HEK293T (cell line): ENCODE data around the gene GRIK2.

ENCODE experiments used
- ARNT ChIP-seq: fragments of 450-650 bp; IDR thresholded peaks from 2 replicates; pipeline ENCODE4 v1.6.1; 2017; ENCODE audit warnings: mild to moderate bottlenecking
- BHLHE40 ChIP-seq: fragments of 450-650 bp; IDR thresholded peaks from 2 replicates; pipeline ENCODE4 v1.6.1; 2016; ENCODE audit warnings: mild to moderate bottlenecking, moderate library complexity, borderline replicate concordance
- ELF4 ChIP-seq: fragments of 450-650 bp; IDR thresholded peaks from 2 replicates; pipeline ENCODE4 v1.6.1; 2017; ENCODE audit warnings: antibody characterized with exemption
- FOXA1 ChIP-seq: fragments of 450-650 bp; IDR thresholded peaks from 2 replicates; pipeline ENCODE4 v1.6.1; 2016; ENCODE audit warnings: mild to moderate bottlenecking
- FOXM1 ChIP-seq: fragments of 450-650 bp; IDR thresholded peaks from 2 replicates; pipeline ENCODE4 v1.6.1; 2017; ENCODE audit warnings: mild to moderate bottlenecking, borderline replicate concordance
- HDGF ChIP-seq: fragments of 450-650 bp; IDR thresholded peaks from 2 replicates; pipeline ENCODE4 v1.6.1; 2017; ENCODE audit warnings: antibody characterized with exemption, borderline replicate concordance
- PKNOX1 ChIP-seq: fragments of 450-650 bp; IDR thresholded peaks from 2 replicates; pipeline ENCODE4 v1.6.1; 2016
- SP1 ChIP-seq: fragments of 450-650 bp; IDR thresholded peaks from 2 replicates; pipeline ENCODE4 v1.6.1; 2017
- ZNF384 ChIP-seq: fragments of 450-650 bp; IDR thresholded peaks from 2 replicates; pipeline ENCODE4 v1.6.1; 2016

- TF ChIP-seq SP1, result no peak
- no peak for TF ChIP-seq ARNT
- no peak for TF ChIP-seq BHLHE40
- TF ChIP-seq HDGF, result no peak
- no peak for TF ChIP-seq PKNOX1
- no peak for TF ChIP-seq ELF4
- no peak for TF ChIP-seq ZNF384
- no peak for TF ChIP-seq FOXA1
- no peak for TF ChIP-seq FOXM1
Measured at GRCh38 chr6:101666256-101666655, 272.7 kb downstream of the GRIK2 start.
